Mesothelial cell of epicardium (in vitro differentiated cells): ENCODE measurements around the gene MAP4K3. TPM values are rescaled to one million over a fixed set of nuclear protein-coding genes. Genes with fewer than 3 reads are reported as not detected.
"Not testable (repeated sequence)": the region's sequence is repeated elsewhere in the genome, so short reads cannot be mapped to it uniquely, and the experiment has no call there.

ENCODE experiments used
- DNase-seq, 2 experiments: peaks; one replicate each; pipeline ENCODE4 v3.0.0; 2021; ENCODE audit warnings: low spot score in 2 of 2; ENCODE audit not compliant: unreplicated experiment in 2 of 2
- H3K27ac Mint-ChIP-seq: 2 replicates; pipeline ENCODE4 v1.8.0; 2021; ENCODE audit warnings: mixed read lengths
- H3K27me3 Mint-ChIP-seq: 2 replicates; pipeline ENCODE4 v1.8.0; 2021; ENCODE audit warnings: low read depth, mixed read lengths
- H3K36me3 Mint-ChIP-seq: 2 replicates; pipeline ENCODE4 v1.8.0; 2021; ENCODE audit warnings: mixed read lengths
- H3K4me1 Mint-ChIP-seq: 2 replicates; pipeline ENCODE4 v1.8.0; 2021; ENCODE audit warnings: mixed read lengths
- H3K4me3 Mint-ChIP-seq: 2 replicates; pipeline ENCODE4 v1.8.0; 2021; ENCODE audit warnings: mild to moderate bottlenecking, moderate library complexity, mixed read lengths
- H3K9me3 Mint-ChIP-seq: 2 replicates; pipeline ENCODE4 v1.8.0; 2021; ENCODE audit warnings: mixed read lengths
- CTCF ChIP-seq: fragments of 200-600 bp; sonication (generic); IDR thresholded peaks from one replicate; pipeline ENCODE4 v1.5.0; 2021; ENCODE audit warnings: antibody characterized with exemption; ENCODE audit not compliant: unreplicated experiment
- total RNA-seq: library from RNA; stranded (reverse); gene quantifications from 3 replicates; pipeline ENCODE4 v1.2.1, GENCODE V29; 2021

MAP4K3 gene
- total RNA-seq, 1 donor from 2014 or later: 78.0 TPM

DNA sequence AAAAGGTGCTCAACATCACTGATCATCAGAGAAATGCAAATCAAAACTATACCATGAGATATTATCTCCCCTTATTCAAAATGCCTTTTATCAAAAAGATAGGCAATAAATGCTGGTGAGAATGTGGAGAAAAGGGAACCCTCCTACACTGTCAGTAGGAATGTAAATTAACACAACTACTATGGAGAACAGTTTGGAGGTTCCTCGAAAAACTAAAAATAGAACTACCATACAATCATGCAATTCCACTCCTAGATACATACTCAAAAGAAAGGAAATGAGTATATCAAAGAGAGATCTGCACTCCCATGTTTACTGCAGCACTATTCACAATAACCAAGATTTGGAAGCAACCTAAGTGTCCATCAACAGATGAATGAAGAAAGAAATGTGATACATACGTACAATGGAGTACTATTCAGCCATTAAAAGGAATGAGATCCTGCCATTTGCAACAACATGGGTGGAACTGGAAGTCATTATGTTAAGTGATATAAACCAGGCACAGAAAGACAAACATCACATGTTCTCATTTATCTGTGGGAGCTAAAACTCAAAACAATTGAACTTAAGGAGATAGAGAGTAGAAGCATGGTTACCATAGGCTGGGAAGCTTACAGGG lies 63.8 kb downstream of the MAP4K3 start:
- no peak overlapping the region for H3K27ac Mint-ChIP-seq
- peaks cover 6% of the 10 kb centered on the region for H3K4me1 Mint-ChIP-seq
- no peak for TF ChIP-seq CTCF
- no peak for DNase-seq
- H3K27me3 Mint-ChIP-seq: no peaks in the 10 kb centered on the region
- H3K4me3 Mint-ChIP-seq: no peak overlapping the region
- H3K9me3 Mint-ChIP-seq: peaks cover 26% of the 10 kb centered on the region
- H3K36me3 Mint-ChIP-seq: peaks cover 45% of the 10 kb centered on the region

GRCh38 chr2:39370101-39370500 lies 67.0 kb downstream of the MAP4K3 start:
- no peak for DNase-seq
- Mint-ChIP-seq H3K27me3 (no peaks in the 10 kb centered on the region), H3K9me3 (peaks cover 24% of the 10 kb centered on the region), H3K4me3 (no peak overlapping the region), H3K36me3 (peaks cover 46% of the 10 kb centered on the region), H3K27ac (no peak overlapping the region), H3K4me1 (no peaks in the 10 kb centered on the region)
- TF ChIP-seq CTCF: no peak

GRCh38 chr2:39368846-39369245 lies 68.2 kb downstream of the MAP4K3 start:
- H3K4me3 Mint-ChIP-seq: no peak overlapping the region
- H3K27me3 Mint-ChIP-seq: no peaks in the 10 kb centered on the region
- no peak overlapping the region for H3K27ac Mint-ChIP-seq
- peaks cover 23% of the 10 kb centered on the region for H3K9me3 Mint-ChIP-seq
- peaks cover 44% of the 10 kb centered on the region for H3K36me3 Mint-ChIP-seq
- no peak for DNase-seq
- no peaks in the 10 kb centered on the region for H3K4me1 Mint-ChIP-seq
- TF ChIP-seq CTCF: no peak

DNA sequence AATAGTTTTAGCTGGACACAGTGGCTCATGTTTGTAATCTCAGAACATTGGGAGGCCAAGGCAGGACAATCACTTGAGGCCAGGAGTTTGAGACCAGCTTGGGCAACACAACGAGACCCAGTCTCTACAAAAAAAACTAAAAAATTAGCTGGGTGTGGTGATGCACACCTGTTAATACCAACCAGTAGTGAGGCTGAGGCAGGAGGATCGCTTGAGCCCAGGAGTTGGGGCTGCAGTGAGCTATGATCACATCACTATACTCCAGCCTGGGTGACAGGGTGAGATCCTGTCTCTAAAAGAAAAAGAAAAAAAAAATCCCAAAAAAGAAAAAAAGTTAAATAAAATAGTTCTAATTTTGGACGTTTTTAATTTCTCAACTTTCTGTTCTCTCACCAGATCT lies 68.7 kb downstream of the MAP4K3 start:
- Mint-ChIP-seq H3K4me1 (no peaks in the 10 kb centered on the region), H3K27me3 (no peaks in the 10 kb centered on the region), H3K27ac (no peak overlapping the region), H3K9me3 (peaks cover 18% of the 10 kb centered on the region), H3K4me3 (no peak overlapping the region), H3K36me3 (peaks cover 42% of the 10 kb centered on the region)
- TF ChIP-seq CTCF: no peak
- DNase-seq: no peak

- H3K4me1 Mint-ChIP-seq: no peaks in the 10 kb centered on the region
- H3K27me3 Mint-ChIP-seq: no peaks in the 10 kb centered on the region
- DNase-seq: no peak
- no peak for TF ChIP-seq CTCF
- peaks cover 39% of the 10 kb centered on the region for H3K9me3 Mint-ChIP-seq
- peaks cover 54% of the 10 kb centered on the region for H3K36me3 Mint-ChIP-seq
- H3K27ac Mint-ChIP-seq: no peak overlapping the region
- no peak overlapping the region for H3K4me3 Mint-ChIP-seq
Observed at GRCh38 chr2:39362595-39362994, 74.5 kb downstream of the MAP4K3 start.

GRCh38 chr2:39361511-39361910 lies 75.6 kb downstream of the MAP4K3 start:
- Mint-ChIP-seq H3K36me3 (peaks cover 55% of the 10 kb centered on the region), H3K9me3 (peaks cover 39% of the 10 kb centered on the region), H3K4me1 (no peaks in the 10 kb centered on the region), H3K27ac (no peak overlapping the region), H3K27me3 (no peaks in the 10 kb centered on the region), H3K4me3 (no peak overlapping the region)
- DNase-seq: no peak
- TF ChIP-seq CTCF: no peak

- H3K9me3 Mint-ChIP-seq: peaks cover 34% of the 10 kb centered on the region
Observed at GRCh38 chr2:39360342-39360741, 76.7 kb downstream of the MAP4K3 start.

More at GRCh38 chr2:39360342-39360741, 76.7 kb downstream of the MAP4K3 start:
- not testable (repeated sequence) for DNase-seq, H3K4me1 Mint-ChIP-seq, H3K4me3 Mint-ChIP-seq, H3K27me3 Mint-ChIP-seq, H3K27ac Mint-ChIP-seq
- H3K36me3 Mint-ChIP-seq: peaks cover 50% of the 10 kb centered on the region
